Smooth muscle cell (in vitro differentiated cells): Measurements from ENCODE around the gene AKT3. TPM values are rescaled to one million over a fixed set of nuclear protein-coding genes. Genes with fewer than 3 reads are reported as not detected.

ENCODE experiments used
- DNase-seq: peaks from one replicate; lab custom pipeline; 2025; ENCODE audit not compliant: unreplicated experiment; lab: John Stamatoyannopoulos, UW
- H2AFZ ChIP-seq: fragments of 200-600 bp; sonication (generic); 2 replicates; pipeline ENCODE4 v1.6.0; 2016; ENCODE audit warnings: antibody characterized with exemption, low read depth, mild to moderate bottlenecking
- H3F3A ChIP-seq: fragments of 200-600 bp; sonication (generic); 2 replicates; pipeline ENCODE4 v1.6.0; 2017; ENCODE audit warnings: antibody characterized with exemption, low read depth
- H3K27ac ChIP-seq: fragments of 200-600 bp; sonication (generic); 2 replicates; pipeline ENCODE4 v1.5.1; 2016; ENCODE audit warnings: low read depth, mild to moderate bottlenecking
- H3K27me3 ChIP-seq: fragments of 200-600 bp; sonication (generic); 2 replicates; pipeline ENCODE4 v1.6.1; 2016; ENCODE audit warnings: low read depth, mild to moderate bottlenecking
- H3K36me3 ChIP-seq: fragments of 200-600 bp; sonication (generic); 2 replicates; pipeline ENCODE4 v1.5.1; 2016; ENCODE audit warnings: low read depth
- H3K4me1 ChIP-seq: fragments of 200-600 bp; sonication (generic); 2 replicates; pipeline ENCODE4 v1.5.1; 2016; ENCODE audit warnings: low read depth
- H3K4me2 ChIP-seq: fragments of 200-600 bp; sonication (generic); 2 replicates; pipeline ENCODE4 v1.6.0; 2016; ENCODE audit warnings: mild to moderate bottlenecking
- H3K4me3 ChIP-seq: fragments of 200-600 bp; sonication (generic); 2 replicates; pipeline ENCODE4 v1.5.1; 2016; ENCODE audit warnings: mild to moderate bottlenecking
- H3K79me2 ChIP-seq: fragments of 200-600 bp; sonication (generic); 2 replicates; pipeline ENCODE4 v1.6.0; 2016; ENCODE audit warnings: low read depth, mild to moderate bottlenecking
- H3K9ac ChIP-seq: fragments of 200-600 bp; sonication (generic); 2 replicates; pipeline ENCODE4 v1.6.0; 2016; ENCODE audit warnings: low read depth
- H3K9me3 ChIP-seq: fragments of 200-600 bp; sonication (generic); replicated peaks from 2 replicates; pipeline ENCODE4 v1.5.1; 2016; ENCODE audit warnings: low read depth
- H4K20me1 ChIP-seq: fragments of 200-600 bp; sonication (generic); 2 replicates; pipeline ENCODE4 v1.6.0; 2016; ENCODE audit warnings: low read depth
- CTCF ChIP-seq: fragments of 200-600 bp; sonication (generic); IDR thresholded peaks from 2 replicates; pipeline ENCODE4 v1.5.1; 2017; ENCODE audit warnings: borderline replicate concordance, mild to moderate bottlenecking, antibody characterized with exemption; ENCODE audit not compliant: insufficient read depth, poor library complexity, severe bottlenecking
- WGBS: methylation state at CpG from one replicate; pipeline ENCODE4 v1.1.7; 2016; ENCODE audit warnings: low lambda C conversion rate; 5-methylcytosine and 5-hydroxymethylcytosine counted together
- polyA plus RNA-seq: library from polyadenylated mRNA; unstranded; fragments of >200 nt; fragmentation: Nextera tagmentation; extraction: Ambion mirVana; gene quantifications from 2 replicates; pipeline ENCODE4 v1.2.1, GENCODE V29; 2016
- total RNA-seq: library from RNA; depleted of rRNA; stranded (reverse); fragments of >200 nt; gene quantifications from 2 replicates; pipeline ENCODE4 v1.2.3, GENCODE V29; 2014

AKT3 gene
- total and polyA plus RNA-seq, 2 experiments from 2014 or later: 5.5 to 32.3 TPM

DNA sequence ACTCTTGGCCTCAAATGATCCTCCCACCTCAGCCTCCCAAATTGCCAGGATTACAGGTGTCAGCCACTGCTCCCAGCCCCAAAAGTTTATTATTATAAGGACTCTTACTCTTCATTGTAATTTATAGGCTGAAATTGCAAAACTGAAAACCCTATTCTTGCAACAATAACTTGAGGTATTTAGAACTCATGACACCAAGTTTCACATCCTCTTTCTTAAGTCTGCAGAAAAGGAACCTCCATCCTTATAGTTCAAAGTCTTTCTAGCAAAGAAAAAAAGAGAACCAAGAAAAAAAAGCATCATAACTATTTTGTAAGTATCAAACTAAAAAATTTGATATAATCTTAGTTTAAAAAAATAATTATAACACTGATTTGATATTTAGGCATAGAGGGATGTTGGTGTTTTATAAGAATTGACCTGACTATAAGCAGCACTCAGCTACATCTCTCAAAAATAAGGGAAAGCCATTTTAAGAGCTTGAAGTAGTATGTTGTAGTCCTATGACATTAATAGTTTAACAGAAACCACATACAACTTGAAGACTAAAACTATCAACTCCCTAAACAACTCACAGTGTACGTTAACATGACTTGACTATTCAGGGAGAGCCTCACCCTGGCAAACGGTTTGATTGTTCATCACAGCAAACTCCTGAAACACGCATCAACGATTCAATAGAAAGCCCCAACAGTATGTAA is 122.4 kb downstream of the AKT3 start:
- DNase-seq: no peak
- Histone ChIP-seq H3K27me3 (no peaks in the 10 kb centered on the region), H3K79me2 (peaks cover 24% of the 10 kb centered on the region), H2AFZ (no peak overlapping the region), H3F3A (peaks cover 8% of the 10 kb centered on the region), H3K9ac (no peak overlapping the region), H3K27ac (no peak overlapping the region), H3K4me1 (peaks cover 4% of the 10 kb centered on the region), H3K36me3 (no peaks in the 10 kb centered on the region), H3K4me3 (no peak overlapping the region), H3K4me2 (no peak overlapping the region), H4K20me1 (peaks cover 3% of the 10 kb centered on the region), H3K9me3 (no peaks in the 10 kb centered on the region)
- no peak for TF ChIP-seq CTCF
- 93% methylated on average over 4 of the region's 4 CpGs for WGBS

GRCh38 chr1:243726806-243727502 is 123.1 kb downstream of the AKT3 start:
- H3K27ac ChIP-seq: no peak overlapping the region
- no peak for DNase-seq
- H4K20me1 ChIP-seq: peaks cover 3% of the 10 kb centered on the region
- no peaks in the 10 kb centered on the region for H3K36me3 ChIP-seq
- no peak overlapping the region for H2AFZ ChIP-seq
- no peak overlapping the region for H3K4me2 ChIP-seq
- no peaks in the 10 kb centered on the region for H3K4me1 ChIP-seq
- H3K4me3 ChIP-seq: no peak overlapping the region
- peaks cover 1% of the 10 kb centered on the region for H3F3A ChIP-seq
- no peak overlapping the region for H3K9ac ChIP-seq
- no peaks in the 10 kb centered on the region for H3K27me3 ChIP-seq
- WGBS: 95% methylated on average over 2 of the region's 2 CpGs
- TF ChIP-seq CTCF: no peak
- peaks cover 24% of the 10 kb centered on the region for H3K79me2 ChIP-seq
- no peaks in the 10 kb centered on the region for H3K9me3 ChIP-seq

GRCh38 chr1:243725846-243726245 is 124.2 kb downstream of the AKT3 start:
- H3K27ac ChIP-seq: no peak overlapping the region
- no peak overlapping the region for H3K4me2 ChIP-seq
- H3F3A ChIP-seq: no peaks in the 10 kb centered on the region
- H3K36me3 ChIP-seq: no peaks in the 10 kb centered on the region
- no peak overlapping the region for H2AFZ ChIP-seq
- H3K4me3 ChIP-seq: no peak overlapping the region
- peaks cover 28% of the 10 kb centered on the region for H3K79me2 ChIP-seq
- no peaks in the 10 kb centered on the region for H3K4me1 ChIP-seq
- no peaks in the 10 kb centered on the region for H3K9me3 ChIP-seq
- H3K9ac ChIP-seq: no peak overlapping the region
- H3K27me3 ChIP-seq: no peaks in the 10 kb centered on the region
- 87% methylated on average over 3 of the region's 3 CpGs for WGBS
- TF ChIP-seq CTCF: no peak
- DNase-seq: no peak
- peaks cover 3% of the 10 kb centered on the region for H4K20me1 ChIP-seq
